Stimulated activated CD8-positive, alpha-beta memory T cell treated with anti-CD3 and anti-CD28 coated beads, Interleukin-15, amount 100 ng/mL, for 48 hours (primary cell): ENCODE measurements around the gene PTBP3.
"Not testable (repeated sequence)": the region's sequence is repeated elsewhere in the genome, so short reads cannot be mapped to it uniquely, and the experiment has no call there.

Experiments used
- DNase-seq, 2 donors: peaks; one replicate each; pipeline ENCODE4 v3.0.0-alpha.2; 2020; ENCODE audit warnings: low read depth in 2 of 2

Gene PTBP3, protein sequence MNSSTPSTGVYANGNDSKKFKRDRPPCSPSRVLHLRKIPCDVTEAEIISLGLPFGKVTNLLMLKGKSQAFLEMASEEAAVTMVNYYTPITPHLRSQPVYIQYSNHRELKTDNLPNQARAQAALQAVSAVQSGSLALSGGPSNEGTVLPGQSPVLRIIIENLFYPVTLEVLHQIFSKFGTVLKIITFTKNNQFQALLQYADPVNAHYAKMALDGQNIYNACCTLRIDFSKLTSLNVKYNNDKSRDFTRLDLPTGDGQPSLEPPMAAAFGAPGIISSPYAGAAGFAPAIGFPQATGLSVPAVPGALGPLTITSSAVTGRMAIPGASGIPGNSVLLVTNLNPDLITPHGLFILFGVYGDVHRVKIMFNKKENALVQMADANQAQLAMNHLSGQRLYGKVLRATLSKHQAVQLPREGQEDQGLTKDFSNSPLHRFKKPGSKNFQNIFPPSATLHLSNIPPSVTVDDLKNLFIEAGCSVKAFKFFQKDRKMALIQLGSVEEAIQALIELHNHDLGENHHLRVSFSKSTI

DNA sequence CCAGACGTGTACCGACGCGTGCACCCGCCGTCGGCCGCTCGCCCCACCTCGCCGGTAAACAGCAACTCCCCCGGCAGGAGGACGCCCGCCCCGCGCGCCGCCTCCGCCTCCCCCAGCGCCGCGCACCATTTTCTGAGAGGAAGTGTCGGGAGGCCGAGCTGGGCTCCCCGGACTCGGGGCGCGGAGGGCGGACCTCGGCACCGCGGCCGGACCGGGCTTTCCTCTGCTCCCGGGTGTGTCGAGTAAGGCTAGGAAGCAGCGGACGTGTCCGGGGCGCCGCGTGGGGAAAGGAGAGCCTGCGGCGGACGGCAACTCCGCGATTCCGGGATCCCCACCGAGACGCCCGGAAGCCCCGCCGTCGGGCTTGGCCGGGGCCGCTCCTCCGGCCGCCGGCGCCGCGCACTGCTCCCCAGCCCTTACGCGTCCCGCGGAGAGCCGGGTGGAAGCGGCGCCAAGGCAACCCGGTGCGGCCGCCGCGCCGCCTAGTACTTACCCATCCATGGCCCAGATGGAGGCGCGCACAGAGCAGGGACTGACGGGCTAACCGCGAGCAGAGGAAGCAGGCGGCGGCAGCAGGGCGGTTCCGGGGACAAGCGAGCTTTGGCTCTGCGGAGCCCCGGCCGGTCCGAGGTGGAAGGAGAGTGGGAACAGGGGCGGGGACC lies at the start of gene PTBP3:
PTBP3 (minus strand) TSS at position 643 of the 662 bp plus-strand sequence. CDS start 35,754 bp downstream, outside the sequence.
- DNase-seq, result peak; percentile 70 to 73

DNA sequence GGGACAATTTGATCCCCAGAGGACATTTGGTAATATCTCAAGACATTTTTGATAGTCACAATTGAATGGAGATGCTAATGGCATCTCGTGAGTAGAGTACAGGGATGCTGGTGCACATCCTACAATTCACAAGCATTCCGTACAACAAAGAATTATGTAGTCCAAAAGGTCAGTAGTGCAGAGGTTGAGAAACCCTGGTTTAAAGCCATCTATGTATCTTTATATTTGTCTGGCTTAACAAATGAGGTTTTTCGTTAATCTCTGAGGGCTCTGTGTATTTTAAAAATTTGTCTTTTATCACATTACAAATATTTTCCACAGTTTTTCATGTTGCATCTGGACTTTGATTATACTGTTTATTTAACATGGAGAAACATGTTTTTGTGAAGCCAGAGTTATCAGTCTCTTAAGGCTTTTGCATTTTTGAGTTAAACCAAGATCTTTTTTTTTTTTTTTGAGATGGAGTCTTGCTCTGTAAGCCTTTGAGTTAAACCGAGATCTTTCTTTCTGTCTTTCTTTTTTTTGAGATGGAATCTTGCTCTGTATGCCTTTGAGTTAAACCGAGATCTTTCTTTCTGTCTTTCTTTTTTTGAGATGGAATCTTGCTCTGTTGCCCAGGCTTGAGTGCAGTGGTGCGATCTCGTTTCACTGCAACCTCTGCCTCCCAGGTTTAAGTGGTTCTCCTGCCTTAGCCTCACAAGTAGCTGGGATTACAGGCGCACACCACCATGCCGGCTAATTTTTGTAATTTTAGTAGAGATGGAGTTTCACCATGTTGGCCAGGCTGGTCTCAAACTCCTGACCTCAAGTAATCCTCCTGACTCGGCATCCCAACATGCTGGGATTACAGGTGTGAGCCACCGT lies 49.3 kb upstream of the PTBP3 start:
- no peak for DNase-seq

DNA sequence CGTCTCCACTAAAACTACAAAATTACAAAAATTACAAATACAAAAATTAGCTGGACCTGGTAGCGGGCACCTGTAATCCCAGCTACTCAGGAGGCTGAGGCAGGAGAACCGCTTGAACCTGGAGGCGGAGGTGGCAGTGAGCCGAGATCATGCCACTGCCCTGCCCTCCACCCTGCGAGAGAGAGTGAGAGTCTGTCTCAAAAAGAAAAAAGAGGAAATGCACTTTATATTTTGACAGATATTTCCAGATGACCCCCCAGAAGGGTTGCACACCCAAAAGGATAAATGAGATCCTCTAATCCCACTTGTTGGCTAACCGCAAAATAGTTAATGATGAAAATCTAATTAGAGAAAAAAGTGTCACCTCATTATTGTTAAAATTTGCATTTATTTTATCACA lies 48.6 kb upstream of the PTBP3 start:
- no peak for DNase-seq

DNA sequence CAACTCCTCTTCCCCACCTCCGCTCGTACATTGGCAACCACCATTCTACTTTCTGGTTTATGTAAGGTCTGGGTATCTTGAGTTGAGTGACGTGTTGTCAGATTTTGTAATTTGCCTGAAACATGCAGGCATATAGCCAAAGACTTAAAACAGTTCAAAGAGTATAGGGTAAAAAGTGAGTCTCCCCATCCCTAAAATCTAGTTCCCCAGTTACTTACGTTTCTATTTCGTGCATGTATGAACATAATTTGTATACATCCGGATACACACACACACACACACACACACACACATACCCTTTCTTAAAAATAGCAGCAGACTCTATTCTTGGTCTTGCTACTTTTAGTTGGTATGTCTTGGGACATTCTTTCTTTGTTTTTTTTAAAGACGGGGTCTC lies 47.4 kb upstream of the PTBP3 start:
- DNase-seq, result no peak

DNA sequence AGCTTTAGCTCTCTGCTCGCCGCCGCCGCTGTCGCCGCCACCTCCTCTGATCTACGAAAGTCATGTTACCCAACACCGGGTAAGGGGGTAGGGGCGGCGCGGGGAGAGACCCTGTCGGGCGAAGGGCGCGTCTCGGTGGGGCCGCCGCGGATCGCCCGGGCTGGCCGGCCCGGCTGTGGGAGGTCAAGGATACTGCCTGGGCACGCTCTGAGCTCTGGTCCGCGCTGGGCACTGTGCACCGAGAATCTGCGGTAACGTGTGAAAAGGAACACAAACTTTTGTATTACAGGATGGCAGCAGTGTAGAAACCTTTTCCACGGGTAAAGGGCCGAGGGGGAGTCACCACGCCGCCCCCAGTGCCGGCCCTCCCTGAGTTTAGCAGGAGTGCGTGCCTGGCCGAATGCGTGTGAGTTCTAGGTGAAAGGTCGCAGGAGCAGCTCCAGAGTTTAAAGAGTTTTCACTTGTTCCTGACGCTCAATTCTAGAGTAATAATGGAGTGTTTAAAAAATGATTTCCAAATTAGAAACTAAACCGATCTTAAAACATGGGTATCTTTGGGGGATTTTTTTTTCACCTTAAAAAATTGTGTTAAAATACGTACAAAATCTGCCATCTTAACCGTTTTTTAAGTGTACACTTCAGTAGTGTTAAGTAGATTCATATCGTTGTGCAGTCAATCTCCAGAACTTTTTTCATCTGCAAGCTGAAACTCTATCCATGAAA lies 46.8 kb upstream of the PTBP3 start, which contains the start of gene HSDL2:
HSDL2 (plus strand) TSS at position 7 of the 723 bp plus-strand sequence; CDS start at position 63, 56 bp downstream.
- peak; percentile 6 to 11 for DNase-seq

DNA sequence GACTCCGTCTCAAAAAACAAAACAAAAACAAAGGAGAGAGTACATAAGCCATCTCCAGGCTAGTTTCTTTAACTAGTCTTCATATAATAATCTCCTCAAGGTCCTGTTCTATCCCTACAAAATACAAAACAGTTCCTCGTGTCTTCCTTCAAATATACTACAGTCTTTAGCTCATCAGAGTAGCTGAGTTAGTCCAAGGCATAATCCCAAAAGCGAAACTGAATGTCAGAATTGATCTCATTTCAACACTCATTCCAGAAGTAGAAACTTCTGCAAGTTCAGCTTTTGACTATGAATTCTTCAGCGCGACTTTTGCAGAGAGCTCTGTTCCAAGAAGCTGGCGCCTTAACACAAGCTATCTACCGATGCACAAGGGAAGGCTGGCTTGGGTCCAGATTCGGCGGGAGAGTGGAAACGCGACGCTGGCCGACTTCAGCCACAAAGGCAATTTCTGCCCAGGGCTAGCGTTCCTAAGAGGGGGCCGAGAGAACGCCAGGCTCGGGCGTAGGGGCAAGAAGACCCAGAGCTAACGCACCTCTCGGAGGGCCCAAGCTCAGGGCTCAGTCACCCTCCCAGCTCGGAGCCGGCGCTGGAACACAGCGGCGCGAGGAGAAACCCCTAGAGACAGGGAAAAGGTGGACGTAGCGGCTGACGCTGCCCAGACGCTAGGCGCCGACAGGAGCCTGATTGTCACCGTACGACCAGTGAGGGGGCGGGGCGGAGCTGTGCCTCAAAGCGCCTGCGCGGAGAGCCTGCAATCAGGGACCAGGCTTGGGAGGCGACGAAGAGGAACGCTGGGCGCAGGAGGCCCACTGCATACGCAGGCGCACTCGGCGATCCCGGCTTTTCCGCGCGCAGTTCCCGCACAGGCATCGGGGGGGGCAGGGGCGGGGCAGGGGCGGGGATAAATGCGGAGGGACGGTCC lies 46.0 kb upstream of the PTBP3 start:
- DNase-seq, result peak; percentile 97 to 98

DNA sequence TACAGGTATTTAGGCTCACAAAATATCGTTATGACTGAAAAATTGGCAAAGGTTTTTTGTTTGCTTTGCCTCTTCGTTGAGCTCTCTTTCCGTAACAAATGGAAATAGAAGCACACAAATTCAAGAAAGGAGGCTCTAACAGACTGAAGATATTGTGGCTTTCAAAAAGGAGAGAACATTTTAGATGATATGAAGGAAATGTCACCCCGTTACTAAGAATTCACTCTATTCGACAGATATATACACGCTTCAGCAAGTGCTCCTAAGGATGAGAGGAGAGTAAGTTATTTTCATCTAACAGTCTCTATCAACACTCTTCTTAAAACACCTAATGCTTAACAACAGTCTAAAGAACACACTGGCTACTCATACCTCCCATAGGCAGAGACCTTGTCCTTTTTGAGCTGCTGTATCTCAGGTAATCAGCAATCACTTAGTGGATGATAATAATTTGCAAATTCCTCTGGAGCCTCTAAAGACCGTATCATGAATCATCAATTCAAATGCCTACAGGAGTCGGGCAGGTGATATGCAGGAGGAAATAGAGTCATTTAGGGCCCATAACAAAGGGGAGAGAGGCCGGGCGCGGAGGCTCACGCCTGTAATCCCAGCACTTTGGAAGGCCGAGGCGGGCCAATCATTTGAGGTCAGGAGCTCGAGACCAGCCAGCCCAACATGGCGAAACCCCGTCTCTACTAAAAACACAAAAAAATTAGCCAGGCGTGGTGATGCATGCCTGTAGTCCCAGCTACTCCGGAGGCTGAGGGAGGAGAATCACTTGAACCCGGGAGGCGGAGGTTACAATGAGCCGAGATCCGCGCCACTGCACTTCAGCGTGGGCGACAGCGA lies 45.1 kb upstream of the PTBP3 start:
- peak in 1 of 2 donors; percentile 15 for DNase-seq

DNA sequence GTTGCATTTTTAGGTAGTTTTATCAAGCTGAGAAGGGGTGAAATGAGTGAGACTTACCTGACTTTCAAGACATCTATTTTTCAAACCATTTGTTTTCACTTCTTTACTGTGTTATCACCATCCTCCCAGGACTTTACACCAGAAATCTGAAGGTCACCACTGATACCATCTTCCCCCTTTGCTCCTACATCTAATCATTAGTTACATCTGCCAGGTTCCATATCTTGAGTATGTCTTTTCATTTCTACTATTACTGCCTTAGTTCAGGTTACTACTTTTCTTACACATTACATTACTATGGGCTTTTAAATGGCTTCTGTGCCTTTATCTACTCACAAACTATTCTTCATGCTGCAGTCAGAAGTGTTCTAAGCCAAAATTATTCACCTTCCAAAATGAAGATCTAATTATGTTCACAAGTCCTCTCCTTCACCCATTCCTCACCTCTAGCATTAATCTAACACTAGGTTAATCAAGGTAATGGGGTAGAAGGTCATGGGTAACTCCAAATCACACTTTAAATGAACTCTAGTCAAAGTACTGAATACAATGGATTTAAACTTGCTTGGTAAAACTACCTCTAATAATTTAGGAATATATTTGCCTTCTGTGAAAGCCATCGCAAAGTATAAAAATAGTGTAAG lies 44.4 kb upstream of the PTBP3 start:
- DNase-seq, result no peak

DNA sequence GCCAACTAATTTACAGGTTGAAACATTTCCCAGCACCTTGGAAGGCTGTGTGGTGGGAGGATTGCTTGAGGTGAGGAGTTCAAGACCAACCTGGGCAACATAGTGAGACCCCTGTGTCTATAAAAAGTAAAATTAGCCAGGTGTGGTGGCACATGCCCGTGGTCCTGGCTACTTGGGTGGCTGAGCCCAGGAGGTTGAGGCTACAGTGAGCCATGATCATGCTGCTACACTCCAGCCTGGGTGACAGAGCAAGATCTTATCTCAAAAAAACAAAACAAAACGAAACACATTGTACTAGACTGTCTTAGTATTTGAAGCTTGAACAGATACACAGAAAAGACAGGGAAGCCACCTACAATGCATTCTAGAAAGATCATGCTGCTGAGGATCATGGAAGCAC lies 43.7 kb upstream of the PTBP3 start:
- DNase-seq, result no peak

DNA sequence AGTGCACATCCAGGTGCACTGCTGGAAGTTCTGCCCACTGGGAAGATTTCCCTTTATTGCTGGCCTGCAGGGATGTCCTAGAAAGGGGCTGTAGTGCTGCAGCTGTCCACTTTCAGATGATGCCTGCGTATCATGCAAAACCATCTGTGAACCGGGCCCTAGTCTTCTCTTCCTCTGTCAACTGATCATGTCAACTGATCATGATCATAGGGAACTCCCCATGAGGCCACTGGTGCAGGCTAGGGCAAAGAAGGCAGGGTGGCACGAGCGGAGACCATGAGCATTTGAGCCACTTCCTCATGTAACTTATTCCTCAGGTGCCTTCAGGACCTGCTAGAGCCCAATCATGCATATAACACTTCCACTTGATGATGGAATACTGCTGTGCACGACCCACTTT lies 41.9 kb upstream of the PTBP3 start:
- DNase-seq, result no peak

DNA sequence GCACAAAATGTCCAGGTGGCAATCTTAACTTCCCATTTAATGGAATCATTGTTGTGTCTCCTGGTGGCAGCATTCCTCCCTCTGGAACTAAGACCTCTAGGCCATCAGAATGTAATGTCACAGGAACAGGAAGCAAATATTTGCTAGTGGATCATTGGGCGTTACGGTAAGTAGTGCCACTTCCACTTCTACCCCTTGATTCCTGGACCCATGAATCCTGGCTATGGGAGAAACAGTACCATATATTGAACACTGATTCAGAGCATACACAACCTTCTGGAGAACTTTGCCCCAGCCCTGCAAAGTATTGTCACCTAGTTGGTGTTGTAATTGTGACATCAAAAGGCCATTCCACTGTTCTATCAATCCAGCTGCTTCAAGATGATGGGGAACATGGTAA lies 40.8 kb upstream of the PTBP3 start:
- not testable (repeated sequence) for DNase-seq

DNA sequence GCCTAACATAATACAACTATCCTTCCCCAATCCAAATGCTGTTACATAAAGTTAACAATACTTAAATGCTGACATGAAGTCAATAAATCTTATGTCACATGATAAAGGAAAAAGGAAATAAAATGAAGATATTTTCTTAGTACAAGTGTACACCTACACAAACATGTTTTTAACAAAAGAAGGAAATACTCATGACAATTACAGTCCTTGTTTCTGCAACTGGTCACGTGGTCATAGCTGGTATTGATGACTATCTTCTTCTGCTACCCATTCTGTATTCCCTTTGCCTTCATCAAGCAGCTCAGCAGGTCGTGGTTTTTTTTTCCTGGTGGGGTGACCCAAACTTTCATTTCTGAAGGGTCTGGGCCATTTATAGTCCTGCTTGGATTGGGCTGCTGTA lies 40.2 kb upstream of the PTBP3 start:
- DNase-seq, result not testable (repeated sequence)

DNA sequence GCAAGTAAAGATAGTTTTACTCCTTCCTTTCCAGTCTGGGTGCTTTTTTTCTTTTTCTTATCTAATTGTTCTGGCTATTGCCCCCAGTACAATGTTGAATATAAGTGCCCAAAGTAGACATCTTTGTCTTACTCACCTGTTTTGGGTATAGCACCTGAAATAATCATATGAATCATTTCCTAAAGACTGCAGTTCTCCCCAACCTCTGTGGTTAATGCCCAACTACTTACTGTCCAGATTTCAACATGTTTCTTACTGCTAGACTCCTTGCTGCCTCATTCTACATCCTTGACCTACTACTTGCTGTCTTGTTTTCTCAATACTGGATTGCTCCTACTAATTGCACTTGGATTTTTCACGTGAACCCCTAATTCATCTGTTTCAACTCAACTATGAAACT lies 37.6 kb upstream of the PTBP3 start:
- DNase-seq, result no peak

DNA sequence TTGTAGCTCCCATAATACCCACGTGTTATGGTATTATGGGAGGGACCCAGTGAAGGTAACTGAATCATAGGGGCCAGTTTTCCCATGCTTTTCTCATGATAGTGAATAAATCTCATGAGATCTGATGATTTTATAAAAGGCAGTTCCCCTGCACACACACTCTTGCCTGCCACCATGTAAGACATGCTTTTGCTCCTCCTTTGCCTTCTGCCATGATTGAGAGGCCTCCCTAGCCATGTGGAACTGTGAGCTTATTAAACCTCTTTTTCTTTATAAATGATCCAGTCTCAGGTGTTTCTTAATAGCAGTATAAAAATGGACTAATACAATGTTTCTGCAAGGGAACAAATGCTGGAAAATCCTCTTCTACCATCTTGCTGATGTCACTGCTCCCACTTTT lies 36.4 kb upstream of the PTBP3 start:
- DNase-seq, result no peak

DNA sequence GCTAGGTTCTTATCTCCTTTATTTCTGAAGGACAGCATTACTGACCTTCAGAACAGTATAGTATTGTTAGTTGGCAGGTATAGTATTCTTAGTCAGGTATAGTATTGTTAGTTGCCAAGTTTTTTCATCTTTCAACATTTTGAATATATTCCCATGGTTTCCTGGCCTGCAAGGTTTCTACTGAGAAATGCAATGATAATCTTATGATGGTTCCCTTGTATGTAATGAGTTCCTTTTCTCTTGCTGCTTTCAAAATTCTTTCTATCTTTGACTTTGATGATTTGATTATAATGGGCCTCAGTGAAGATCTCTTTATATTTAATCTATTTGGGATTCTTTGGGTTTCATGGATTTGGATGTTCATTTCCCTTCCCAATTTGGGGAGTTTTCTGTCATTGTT lies 34.0 kb upstream of the PTBP3 start:
- no peak for DNase-seq

DNA sequence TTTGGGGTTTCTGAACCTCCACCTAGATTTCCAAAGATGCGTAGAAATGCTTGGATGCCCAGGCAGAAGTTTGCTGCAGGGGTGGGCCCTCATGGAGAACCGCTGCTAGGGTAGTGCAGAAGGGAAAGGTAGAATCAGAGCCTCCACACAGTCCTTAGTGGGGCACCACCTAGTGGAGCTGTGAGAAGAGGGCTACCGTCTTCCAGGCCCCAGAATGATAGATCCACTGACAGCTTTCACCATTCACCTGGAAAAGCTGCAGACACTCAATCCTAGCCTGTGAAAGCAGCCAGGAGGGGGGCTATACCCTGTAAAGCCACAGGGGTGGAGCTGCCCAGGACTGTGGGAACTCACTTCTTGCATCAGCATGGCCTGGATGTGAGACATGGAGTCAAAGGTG lies 33.2 kb upstream of the PTBP3 start:
- DNase-seq, result no peak

DNA sequence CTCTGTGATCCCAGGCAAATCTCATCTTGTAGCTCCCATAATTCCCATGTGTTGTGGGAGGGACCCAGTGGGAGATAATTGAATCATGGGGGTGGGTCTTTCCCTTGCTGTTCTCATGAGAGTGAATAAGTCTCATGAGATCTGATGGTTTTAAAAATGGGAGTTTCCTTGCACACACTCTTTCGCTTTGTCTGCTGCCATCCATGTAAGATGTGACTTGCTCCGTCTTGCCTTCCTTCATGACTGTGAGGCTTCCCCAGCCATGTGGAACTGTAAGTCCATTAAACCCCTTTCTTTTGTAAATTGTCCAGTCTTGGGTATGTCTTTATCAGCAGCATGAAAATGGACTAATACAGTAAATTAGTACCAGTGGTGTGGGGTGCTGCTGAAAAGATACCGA lies 31.8 kb upstream of the PTBP3 start:
- DNase-seq, result not testable (repeated sequence)

DNA sequence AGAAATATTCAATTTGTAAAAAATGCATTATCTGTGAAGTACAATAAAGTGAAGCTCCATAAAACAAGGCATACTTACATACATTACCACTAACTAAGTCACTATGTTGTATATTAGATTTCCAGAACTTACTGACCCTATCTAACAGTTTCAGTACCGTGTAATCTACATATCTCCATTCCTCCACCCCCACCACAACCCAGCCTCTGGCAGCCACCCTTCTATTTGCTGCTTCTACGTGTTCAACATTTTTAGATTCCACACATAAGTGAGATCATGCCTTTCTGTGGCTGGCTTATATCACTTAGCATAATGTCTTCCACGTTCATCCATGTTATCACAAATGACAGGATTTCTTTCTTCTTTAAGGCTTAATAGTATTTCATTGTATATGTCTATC lies 31.3 kb upstream of the PTBP3 start:
- DNase-seq, result no peak

DNA sequence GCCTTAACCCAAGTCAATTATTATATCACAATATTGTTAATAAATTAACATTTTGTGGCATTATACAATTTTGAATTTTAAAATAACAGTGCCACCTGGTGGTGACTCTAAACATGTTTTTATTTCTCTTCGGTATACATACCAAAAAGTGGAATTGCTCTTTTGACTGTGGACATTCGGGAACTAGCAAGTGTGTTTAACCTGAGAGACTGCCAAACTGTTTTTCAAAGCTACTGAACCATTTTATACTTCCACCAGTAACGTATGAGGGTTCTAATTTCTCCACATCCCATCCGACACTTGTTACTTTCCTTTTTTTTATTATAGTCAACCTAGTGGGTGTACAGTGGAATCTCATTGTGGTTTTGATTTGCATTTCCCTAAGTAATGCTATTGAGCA lies 28.2 kb upstream of the PTBP3 start:
- DNase-seq, result no peak
